K562 (cell line): Measurements from ENCODE around the gene MICALL2.

Source experiments
- CEBPB ChIP-seq: fragments of 450-650 bp; IDR thresholded peaks from 2 replicates; pipeline ENCODE4 v1.6.1; 2016; ENCODE audit warnings: missing genetic modification characterization, missing compliant biosample characterization
- CTCF ChIP-seq, 3 experiments: IDR thresholded peaks in 2 of 3; conservative IDR thresholded peaks in 1 of 3; 2 replicates each; pipeline ENCODE4 v1.5.1; 2011 to 2012; ENCODE audit warnings: low read length in 3 of 3, mild to moderate bottlenecking in 3 of 3, control low read depth in 2 of 3, improper control_type of control experiment in 1 of 3, inconsistent platforms in 1 of 3, low read depth in 1 of 3, mixed read lengths in 1 of 3, moderate library complexity in 1 of 3; ENCODE audit not compliant: insufficient read depth in 2 of 3

DNA sequence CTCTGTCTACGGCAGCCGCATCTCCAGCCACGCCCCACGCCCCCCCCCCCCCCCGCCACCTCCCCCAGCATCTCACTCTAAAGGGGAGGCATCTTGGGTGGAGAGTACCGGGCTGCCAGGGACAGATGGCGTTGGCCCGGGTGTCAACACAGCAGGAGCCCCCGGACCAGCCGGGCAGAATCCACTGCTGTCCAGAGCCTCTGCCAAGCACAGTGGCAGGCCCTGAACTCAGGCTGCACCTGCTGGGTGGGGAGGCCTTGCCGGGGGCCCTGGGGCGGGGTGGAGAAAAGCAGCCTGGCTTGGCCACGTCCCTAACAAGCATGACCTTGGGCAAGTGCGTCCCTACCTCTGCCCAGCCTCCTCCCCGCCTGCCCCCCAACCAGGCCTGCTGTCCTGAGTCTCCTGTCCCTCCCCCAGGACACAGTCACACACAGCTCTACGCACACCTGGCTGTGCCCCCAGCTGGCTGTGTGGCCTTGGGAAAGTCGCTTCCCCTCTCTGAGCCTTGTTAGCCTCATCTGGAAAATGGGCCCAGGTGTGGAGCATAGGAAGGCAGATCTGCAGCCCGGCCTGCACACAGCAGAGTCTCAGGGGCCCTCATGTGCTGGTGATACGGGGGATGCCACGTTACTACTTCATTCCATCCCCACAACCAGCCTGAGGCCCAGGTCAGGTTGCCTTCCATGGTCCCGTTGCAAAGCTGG lies 45.2 kb downstream of the MICALL2 start:
- TF ChIP-seq CTCF (IDR thresholded peaks at IDR 0.05 in 2 of 3, conservative IDR thresholded peaks at IDR 0.05 in 1 of 3; ENCODE audit: insufficient read depth in 2 of 3, low read depth in 1 of 3, low read length in 3 of 3) (no peak), CEBPB (no peak)
